MM.1S (cell line): ENCODE results near the gene MACROD1.

ENCODE experiments used
- DNase-seq: peaks from one replicate; pipeline ENCODE4 v3.0.0-alpha.2; 2015
- H2AFZ ChIP-seq: fragments of 300-600 bp; sonication (generic); 2 replicates; pipeline ENCODE4 v1.6.0; 2016; ENCODE audit warnings: antibody characterized with exemption, low read length
- H3F3A ChIP-seq: fragments of 300-600 bp; sonication (generic); 2 replicates; pipeline ENCODE4 v1.6.1; 2016; ENCODE audit warnings: mild to moderate bottlenecking, antibody characterized with exemption, low read length, moderate library complexity, mixed read lengths; ENCODE audit not compliant: insufficient read depth
- H3K27ac ChIP-seq: fragments of 300-600 bp; sonication (generic); 2 replicates; pipeline ENCODE4 v1.5.1; 2016; ENCODE audit warnings: mild to moderate bottlenecking, low read length
- H3K27me3 ChIP-seq: fragments of 300-600 bp; sonication (generic); replicated peaks from 2 replicates; pipeline ENCODE4 v1.6.0; 2016; ENCODE audit warnings: low read length; ENCODE audit not compliant: insufficient read depth
- H3K36me3 ChIP-seq: fragments of 300-600 bp; sonication (generic); replicated peaks from 2 replicates; pipeline ENCODE4 v1.6.1; 2016; ENCODE audit warnings: mild to moderate bottlenecking, low read length, mixed read lengths; ENCODE audit not compliant: insufficient read depth
- H3K4me1 ChIP-seq: fragments of 300-600 bp; sonication (generic); 2 replicates; pipeline ENCODE4 v1.6.1; 2016; ENCODE audit warnings: low read length, mixed read lengths
- H3K4me2 ChIP-seq: fragments of 300-600 bp; sonication (generic); 2 replicates; pipeline ENCODE4 v1.6.0; 2016; ENCODE audit warnings: low read depth, low read length
- H3K4me3 ChIP-seq: fragments of 300-600 bp; sonication (generic); 2 replicates; pipeline ENCODE4 v1.5.1; 2016; ENCODE audit warnings: low read length, mixed read lengths
- H3K79me2 ChIP-seq: fragments of 300-600 bp; sonication (generic); 2 replicates; pipeline ENCODE4 v1.6.1; 2016; ENCODE audit warnings: mixed run types, low read length, mixed read lengths
- H3K9ac ChIP-seq: fragments of 300-600 bp; sonication (generic); 2 replicates; pipeline ENCODE4 v1.6.1; 2016; ENCODE audit warnings: low read length, mixed read lengths
- H3K9me2 ChIP-seq: fragments of 300-600 bp; sonication (generic); replicated peaks from 2 replicates; pipeline ENCODE4 v1.6.1; 2016; ENCODE audit warnings: mild to moderate bottlenecking, low read length, mixed read lengths; ENCODE audit not compliant: insufficient read depth
- H3K9me3 ChIP-seq: fragments of 300-600 bp; sonication (generic); replicated peaks from 2 replicates; pipeline ENCODE4 v1.6.1; 2016; ENCODE audit warnings: mild to moderate bottlenecking, low read length, mixed read lengths; ENCODE audit not compliant: insufficient read depth
- H4K20me1 ChIP-seq: fragments of 300-600 bp; sonication (generic); 2 replicates; pipeline ENCODE4 v1.6.1; 2016; ENCODE audit warnings: mild to moderate bottlenecking, low read length, moderate library complexity, mixed read lengths; ENCODE audit not compliant: insufficient read depth
- CTCF ChIP-seq: fragments of 300-600 bp; sonication (generic); IDR thresholded peaks from 2 replicates; pipeline ENCODE4 v1.5.1; 2016; ENCODE audit warnings: antibody characterized with exemption, low read length, mixed read lengths
- EZH2 ChIP-seq: fragments of 300-600 bp; sonication (generic); optimal IDR thresholded peaks from 2 replicates; pipeline ENCODE3; 2017; ENCODE audit warnings: low read depth, mild to moderate bottlenecking, antibody characterized with exemption, low read length, mixed read lengths
- EZH2phosphoT487 ChIP-seq: fragments of 300-600 bp; sonication (generic); IDR thresholded peaks from 2 replicates; pipeline ENCODE4 v1.6.1; 2018; ENCODE audit warnings: antibody characterized with exemption, low read length

The MACROD1 gene

GRCh38 chr11:64161037-64161436, 4.9 kb downstream of the MACROD1 start:
- Histone ChIP-seq H3K79me2 (peaks cover 15% of the 10 kb centered on the region), H4K20me1 (no peaks in the 10 kb centered on the region), H3K27me3 (no peaks in the 10 kb centered on the region), H3K9me2 (no peaks in the 10 kb centered on the region), H3K4me1 (no peaks in the 10 kb centered on the region), H3F3A (no peaks in the 10 kb centered on the region), H3K27ac (no peak overlapping the region), H3K4me2 (no peak overlapping the region), H3K36me3 (no peaks in the 10 kb centered on the region), H2AFZ (no peak overlapping the region), H3K9ac (no peak overlapping the region), H3K4me3 (no peak overlapping the region), H3K9me3 (no peaks in the 10 kb centered on the region)
- no peak for DNase-seq
- no peak for TF ChIP-seq CTCF
- TF ChIP-seq EZH2, result no peak
- no peak for TF ChIP-seq EZH2phosphoT487

- Histone ChIP-seq H4K20me1 (no peaks in the 10 kb centered on the region), H3K79me2 (no peaks in the 10 kb centered on the region), H3K4me2 (no peak overlapping the region), H3K4me3 (no peak overlapping the region), H3K4me1 (no peaks in the 10 kb centered on the region), H3K9me2 (no peaks in the 10 kb centered on the region), H3K9me3 (no peaks in the 10 kb centered on the region), H2AFZ (no peak overlapping the region), H3K27ac (no peak overlapping the region), H3K36me3 (no peaks in the 10 kb centered on the region), H3F3A (no peaks in the 10 kb centered on the region), H3K9ac (no peak overlapping the region), H3K27me3 (no peaks in the 10 kb centered on the region)
- no peak for TF ChIP-seq EZH2
- no peak for TF ChIP-seq CTCF
- no peak for TF ChIP-seq EZH2phosphoT487
- DNase-seq, result no peak
Observed at GRCh38 chr11:64157631-64158394, 8.1 kb downstream of the MACROD1 start.

GRCh38 chr11:64156235-64157011, 9.5 kb downstream of the MACROD1 start:
- no peak overlapping the region for H3K4me3 ChIP-seq
- no peaks in the 10 kb centered on the region for H3K27me3 ChIP-seq
- H3K36me3 ChIP-seq, result no peaks in the 10 kb centered on the region
- no peak overlapping the region for H2AFZ ChIP-seq
- H3K27ac ChIP-seq, result no peak overlapping the region
- TF ChIP-seq EZH2phosphoT487 (no peak), EZH2 (no peak), CTCF (no peak)
- no peaks in the 10 kb centered on the region for H4K20me1 ChIP-seq
- H3K4me2 ChIP-seq, result no peak overlapping the region
- no peak overlapping the region for H3K9ac ChIP-seq
- H3K4me1 ChIP-seq, result no peaks in the 10 kb centered on the region
- no peaks in the 10 kb centered on the region for H3K9me2 ChIP-seq
- DNase-seq, result no peak
- no peaks in the 10 kb centered on the region for H3K79me2 ChIP-seq
- H3F3A ChIP-seq, result no peaks in the 10 kb centered on the region
- no peaks in the 10 kb centered on the region for H3K9me3 ChIP-seq
